Mucosa of gallbladder (tissue), 1 donor: ENCODE measurements around the gene SPEF2. TPM values are rescaled to one million over a fixed set of nuclear protein-coding genes. Genes with fewer than 3 reads are reported as not detected.

Experiments used
- DNase-seq: peaks from one replicate; pipeline ENCODE4 v3.0.0-alpha.2; 2020; ENCODE audit warnings: low spot score
- total RNA-seq: library from RNA; stranded (reverse); gene quantifications from one replicate; pipeline ENCODE4 v1.2.1, GENCODE V29; 2021
- donor health status: DM: no; HTN: no; CAD: no.

Gene SPEF2
- 11.5 TPM for total RNA-seq

GRCh38 chr5:35617435-35618303, at the start of gene SPEF2:
Gene SPEF2 (plus strand): TSS chr5:35617863. CDS start chr5:35617998, 135 bp downstream.
- peak; percentile 88 for DNase-seq

GRCh38 chr5:35575578-35575977, 42.1 kb upstream of the SPEF2 start:
- DNase-seq: no peak

GRCh38 chr5:35587419-35587818, 30.2 kb upstream of the SPEF2 start:
- DNase-seq: no peak

- no peak for DNase-seq
These were observed 24.3 kb upstream of the SPEF2 start for GRCh38 chr5:35593338-35593737.

GRCh38 chr5:35598707-35599370, 18.8 kb upstream of the SPEF2 start:
- DNase-seq: no peak

GRCh38 chr5:35600591-35600990, 17.1 kb upstream of the SPEF2 start:
- DNase-seq: no peak

- no peak for DNase-seq
These were observed 8.5 kb upstream of the SPEF2 start for GRCh38 chr5:35608881-35609779.

GRCh38 chr5:35617060-35617434, 616 bp upstream of the SPEF2 start:
- DNase-seq: no peak

- DNase-seq: no peak
These were observed 607 bp downstream of the SPEF2 start for GRCh38 chr5:35618304-35618636.

GRCh38 chr5:35618781-35619180, 1.1 kb downstream of the SPEF2 start:
- DNase-seq: no peak

- no peak for DNase-seq
These were observed 5.3 kb downstream of the SPEF2 start for GRCh38 chr5:35622974-35623373.

GRCh38 chr5:35623991-35624390, 6.3 kb downstream of the SPEF2 start:
- no peak for DNase-seq

GRCh38 chr5:35626108-35626507, 8.4 kb downstream of the SPEF2 start:
- no peak for DNase-seq

GRCh38 chr5:35626553-35626952, 8.9 kb downstream of the SPEF2 start:
- DNase-seq: no peak

- no peak for DNase-seq
These were observed 16.7 kb downstream of the SPEF2 start for GRCh38 chr5:35634326-35634725.

- no peak for DNase-seq
These were observed 23.0 kb downstream of the SPEF2 start for GRCh38 chr5:35640623-35641022.

- no peak for DNase-seq
These were observed 26.9 kb downstream of the SPEF2 start for GRCh38 chr5:35644543-35644942.

GRCh38 chr5:35647128-35647527, 29.5 kb downstream of the SPEF2 start:
- no peak for DNase-seq

- DNase-seq: no peak
These were observed 30.0 kb downstream of the SPEF2 start for GRCh38 chr5:35647712-35648111.

GRCh38 chr5:35651002-35651756, 33.5 kb downstream of the SPEF2 start:
- DNase-seq: peak; percentile 14

GRCh38 chr5:35656721-35657120, 39.1 kb downstream of the SPEF2 start:
- no peak for DNase-seq

- DNase-seq: no peak
These were observed 40.2 kb downstream of the SPEF2 start for GRCh38 chr5:35657877-35658276.
